CD4-positive, alpha-beta T cell treated with Interleukin-6 at 100 ng/mL for 8 hours (primary cell): ENCODE data around the gene MFGE8.

Experiments
- DNase-seq: peaks from one replicate; pipeline ENCODE4 v3.0.0-alpha.2; 2020; ENCODE audit warnings: mixed read lengths, low spot score

Gene MFGE8

GRCh38 chr15:88874275-88874674 lies 38.9 kb downstream of the MFGE8 start:
- no peak for DNase-seq

- DNase-seq = no peak
Observed at GRCh38 chr15:88873786-88874185, 39.4 kb downstream of the MFGE8 start.

DNA sequence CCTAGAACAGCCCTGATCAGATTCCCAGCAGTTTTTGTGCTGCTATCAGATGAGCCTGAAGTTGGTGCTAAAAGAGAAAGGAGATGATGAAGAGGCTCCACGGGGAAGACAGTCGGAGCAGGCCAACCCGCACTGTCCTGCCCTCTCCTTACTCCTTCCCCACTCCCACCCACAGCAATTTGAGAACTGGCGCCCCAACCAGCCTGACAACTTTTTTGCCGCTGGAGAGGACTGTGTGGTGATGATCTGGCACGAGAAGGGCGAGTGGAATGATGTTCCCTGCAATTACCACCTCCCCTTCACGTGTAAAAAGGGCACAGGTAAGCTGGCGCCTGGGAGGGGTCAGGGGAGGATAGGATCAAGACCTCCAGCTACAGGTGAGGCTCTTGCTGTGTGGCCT lies 40.5 kb downstream of the MFGE8 start:
- DNase-seq = no peak

DNA sequence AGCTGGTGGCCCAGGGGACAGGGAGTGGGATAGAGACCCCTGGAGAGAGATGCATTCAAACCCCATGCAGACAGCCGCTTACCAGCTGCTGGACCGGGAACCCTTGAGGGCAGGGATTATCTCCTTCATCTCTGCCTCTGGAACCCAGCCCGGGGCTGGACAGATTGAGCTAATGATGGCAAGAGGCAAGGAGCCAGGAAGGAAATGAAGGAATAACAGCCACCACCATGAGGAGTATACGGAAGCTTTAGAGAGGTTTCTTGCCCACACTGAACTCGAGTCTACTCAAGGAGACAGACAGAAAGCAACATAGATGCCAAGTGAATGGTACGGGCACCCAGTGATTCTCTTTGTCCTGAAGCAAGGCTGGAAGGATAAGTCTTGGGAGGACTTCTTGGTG lies 41.1 kb downstream of the MFGE8 start:
- DNase-seq = no peak

DNA sequence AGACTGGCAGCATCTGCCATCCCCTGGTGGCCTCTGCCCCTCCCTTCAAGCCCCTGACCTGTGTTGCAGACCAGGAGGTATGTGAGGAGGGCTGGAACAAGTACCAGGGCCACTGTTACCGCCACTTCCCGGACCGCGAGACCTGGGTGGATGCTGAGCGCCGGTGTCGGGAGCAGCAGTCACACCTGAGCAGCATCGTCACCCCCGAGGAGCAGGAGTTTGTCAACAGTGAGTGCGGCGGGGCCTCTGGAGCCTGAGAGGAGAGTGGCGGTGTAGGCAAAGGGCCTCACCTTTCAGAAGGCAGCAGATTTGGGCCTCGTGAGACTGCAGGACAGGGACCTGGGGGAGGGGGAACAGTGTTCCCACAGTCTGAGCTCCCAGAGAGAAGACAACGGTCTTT lies 41.9 kb downstream of the MFGE8 start:
- no peak for DNase-seq

GRCh38 chr15:88866295-88866881 lies 46.8 kb downstream of the MFGE8 start:
- DNase-seq = no peak

GRCh38 chr15:88865498-88866099 lies 47.6 kb downstream of the MFGE8 start:
- DNase-seq = no peak

- no peak for DNase-seq
Observed at GRCh38 chr15:88864861-88865497, 48.2 kb downstream of the MFGE8 start.

DNA sequence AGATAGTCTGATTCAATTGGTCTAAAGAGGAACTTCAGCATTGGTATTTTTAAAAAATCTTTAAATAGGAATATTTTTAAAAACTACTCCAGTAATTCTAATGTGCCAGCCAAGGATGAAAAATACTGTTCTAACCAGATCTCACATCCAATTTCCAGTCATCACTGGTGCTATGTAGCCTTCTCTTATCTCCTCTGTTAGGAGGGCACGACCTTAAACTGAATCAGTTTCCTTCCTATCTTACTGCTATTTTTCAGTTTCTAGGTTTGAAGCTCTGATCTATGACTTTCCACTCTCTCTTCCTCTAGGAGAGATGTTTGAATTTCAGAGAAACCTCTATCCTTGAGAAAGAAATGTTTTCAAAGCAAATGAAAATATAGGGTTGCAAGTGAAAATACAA lies 49.8 kb downstream of the MFGE8 start:
- no peak for DNase-seq

- no peak for DNase-seq
Observed at GRCh38 chr15:88860212-88860611, 53.0 kb downstream of the MFGE8 start.

DNA sequence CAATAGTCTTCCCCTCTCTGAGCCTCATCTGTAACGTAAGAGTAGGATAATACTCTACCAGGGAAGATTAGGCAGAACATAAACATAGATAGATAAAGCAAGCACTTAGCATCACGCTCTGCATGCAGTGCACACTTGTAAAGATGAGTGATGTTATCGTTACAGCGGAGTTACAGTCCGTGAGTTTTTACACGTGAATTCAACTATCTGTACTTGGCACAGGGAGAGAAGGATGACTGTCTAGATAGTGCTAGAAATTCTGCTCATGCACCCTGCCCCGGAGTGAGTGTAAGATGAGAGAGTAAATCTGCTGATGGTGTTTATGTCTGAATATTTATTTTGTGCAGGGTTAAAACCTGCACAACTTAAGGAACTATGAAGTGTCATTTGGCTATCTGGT lies 53.6 kb downstream of the MFGE8 start:
- no peak for DNase-seq

- DNase-seq = no peak
Observed at GRCh38 chr15:88858934-88859333, 54.2 kb downstream of the MFGE8 start.

- DNase-seq = no peak
Observed at GRCh38 chr15:88852476-88852875, 60.7 kb downstream of the MFGE8 start.

DNA sequence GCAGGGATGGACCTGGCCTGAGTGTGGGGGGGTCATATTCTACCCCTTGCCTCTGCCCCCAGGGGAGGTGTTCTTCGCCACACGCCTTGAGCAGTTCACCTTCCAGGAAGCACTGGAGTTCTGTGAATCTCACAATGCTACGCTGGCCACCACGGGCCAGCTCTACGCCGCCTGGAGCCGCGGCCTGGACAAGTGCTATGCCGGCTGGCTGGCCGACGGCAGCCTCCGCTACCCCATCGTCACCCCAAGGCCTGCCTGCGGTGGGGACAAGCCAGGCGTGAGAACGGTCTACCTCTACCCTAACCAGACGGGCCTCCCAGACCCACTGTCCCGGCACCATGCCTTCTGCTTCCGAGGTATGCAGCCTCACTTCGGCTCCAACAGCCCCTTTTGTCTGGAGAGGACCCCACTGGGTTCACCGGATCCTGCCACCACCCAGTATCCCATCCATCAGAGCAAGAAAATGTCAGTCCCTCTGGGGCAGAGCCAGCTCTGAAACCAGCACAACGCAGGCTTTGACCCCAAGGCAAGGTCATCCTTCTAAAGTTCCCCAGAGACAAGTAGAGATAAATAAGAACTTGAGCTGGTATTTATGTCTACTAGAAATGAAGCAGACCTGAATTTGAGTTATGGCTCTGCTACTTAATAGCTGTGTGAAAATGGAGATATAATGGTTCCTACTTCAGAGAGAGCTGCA lies 63.7 kb downstream of the MFGE8 start:
- no peak for DNase-seq
